Activated CD4-positive, alpha-beta T cell treated with anti-CD3 and anti-CD28 coated beads, Interleukin-2, Interleukin-4, amounts not matched to agents 100 ng/mL and 50 ng/mL, durations not matched to agents 16 hours and 8 hours (primary cell): ENCODE measurements around the gene SUSD5.
A peak's percentile ranks its signal among the peaks of the same experiment; 100 is the strongest.
"Not testable (repeated sequence)": the region's sequence is repeated elsewhere in the genome, so short reads cannot be mapped to it uniquely, and the experiment has no call there.

Source experiments
- DNase-seq: peaks from one replicate; pipeline ENCODE4 v3.0.0-alpha.2; 2020; ENCODE audit warnings: low spot score

The SUSD5 gene

DNA sequence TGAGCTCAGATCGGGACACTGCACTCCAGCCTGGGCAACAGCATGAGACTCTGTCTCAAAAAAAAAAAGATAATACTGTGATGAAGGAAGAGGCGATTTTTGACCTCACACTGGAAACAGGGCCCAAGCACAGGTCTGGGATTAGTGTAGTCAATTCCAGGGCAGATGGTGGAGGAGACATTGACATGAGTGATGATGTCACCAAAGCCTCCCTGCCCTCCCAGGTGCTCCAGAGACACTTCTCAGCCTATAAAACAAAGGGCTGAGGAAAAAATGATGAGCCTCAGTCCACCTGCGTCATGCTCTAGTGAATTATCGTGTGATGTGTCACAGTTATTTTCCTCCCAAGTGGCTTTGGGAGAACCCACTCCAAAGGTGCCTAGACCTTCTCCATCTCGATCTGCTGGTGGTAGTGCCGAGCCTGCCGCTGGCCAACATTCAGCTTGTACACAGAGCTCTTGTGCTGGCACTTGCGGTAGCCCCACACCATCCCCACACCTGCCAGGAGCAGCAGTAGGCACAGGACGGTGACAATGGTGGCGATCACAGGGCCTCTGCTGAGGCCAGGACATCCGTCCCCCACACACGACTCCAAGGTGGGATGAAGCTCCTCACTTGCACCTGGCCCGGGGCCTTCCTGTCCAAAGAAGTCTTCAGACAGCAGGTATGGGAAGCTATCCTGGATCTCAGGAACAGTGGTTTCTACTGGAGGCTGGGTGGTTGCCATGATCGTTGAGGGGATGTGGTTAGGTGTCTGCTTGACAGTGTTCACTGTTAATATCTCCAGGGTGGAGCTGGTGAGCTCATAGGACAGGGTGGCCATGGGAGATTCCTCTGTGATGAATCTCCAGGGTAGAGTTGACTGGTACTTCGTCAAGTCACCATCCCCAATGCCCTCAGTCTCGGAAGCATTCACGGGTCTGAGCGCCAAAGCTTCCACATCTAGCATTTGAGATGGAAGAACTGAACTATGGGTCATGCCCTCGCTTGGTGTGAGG lies 65.9 kb downstream of the SUSD5 start:
- no peak for DNase-seq

DNA sequence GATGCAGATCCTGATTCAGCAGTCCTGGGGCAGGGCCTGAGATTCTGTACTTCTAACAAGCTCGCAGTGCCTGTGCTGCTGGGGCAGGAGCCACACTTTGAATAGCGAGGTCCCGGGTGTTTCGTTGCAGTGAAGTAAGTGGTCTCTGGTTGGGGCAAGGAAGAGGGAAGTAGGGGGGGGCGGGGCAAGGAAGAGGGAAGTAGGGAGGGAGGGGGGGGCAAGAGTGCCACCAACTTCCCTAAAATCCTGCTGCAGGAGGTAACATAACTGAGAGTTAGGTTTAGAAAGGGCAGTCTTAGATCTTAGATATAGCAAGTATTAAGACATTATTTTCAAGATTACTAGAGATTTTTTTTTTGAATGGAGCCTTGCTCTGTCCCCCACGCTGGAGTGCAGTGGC lies 69.3 kb downstream of the SUSD5 start:
- no peak for DNase-seq

DNA sequence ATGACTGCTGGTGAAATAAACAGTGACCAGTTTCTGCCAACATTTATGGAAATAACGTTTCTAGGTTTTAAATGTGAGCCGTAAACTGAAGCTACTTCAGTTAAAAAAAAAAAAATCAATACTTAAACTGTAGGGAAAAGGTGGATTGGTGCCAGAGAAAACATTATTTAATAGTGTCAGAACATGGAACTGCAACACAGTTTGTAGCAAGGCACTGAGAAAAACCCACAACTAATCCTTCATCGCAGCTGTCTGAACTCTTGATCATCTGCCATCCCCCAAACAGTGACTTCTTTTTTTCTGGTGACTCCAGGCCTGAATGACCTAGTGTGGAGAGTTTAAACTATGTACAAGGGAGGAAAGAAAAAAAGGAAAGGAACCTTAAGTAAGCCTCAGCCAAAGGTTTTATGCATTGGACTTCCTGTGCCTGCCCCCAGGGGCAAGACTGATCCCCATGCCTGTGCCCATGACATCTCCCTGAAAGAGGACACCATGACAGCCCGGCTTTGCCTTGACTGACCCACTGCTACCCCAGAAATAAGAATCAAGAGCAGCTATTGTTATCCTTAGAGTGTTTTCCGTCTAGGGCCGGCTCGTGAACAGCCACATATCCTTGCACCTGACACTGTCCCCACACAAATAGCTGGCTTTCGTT lies 71.7 kb downstream of the SUSD5 start:
- DNase-seq: no peak

DNA sequence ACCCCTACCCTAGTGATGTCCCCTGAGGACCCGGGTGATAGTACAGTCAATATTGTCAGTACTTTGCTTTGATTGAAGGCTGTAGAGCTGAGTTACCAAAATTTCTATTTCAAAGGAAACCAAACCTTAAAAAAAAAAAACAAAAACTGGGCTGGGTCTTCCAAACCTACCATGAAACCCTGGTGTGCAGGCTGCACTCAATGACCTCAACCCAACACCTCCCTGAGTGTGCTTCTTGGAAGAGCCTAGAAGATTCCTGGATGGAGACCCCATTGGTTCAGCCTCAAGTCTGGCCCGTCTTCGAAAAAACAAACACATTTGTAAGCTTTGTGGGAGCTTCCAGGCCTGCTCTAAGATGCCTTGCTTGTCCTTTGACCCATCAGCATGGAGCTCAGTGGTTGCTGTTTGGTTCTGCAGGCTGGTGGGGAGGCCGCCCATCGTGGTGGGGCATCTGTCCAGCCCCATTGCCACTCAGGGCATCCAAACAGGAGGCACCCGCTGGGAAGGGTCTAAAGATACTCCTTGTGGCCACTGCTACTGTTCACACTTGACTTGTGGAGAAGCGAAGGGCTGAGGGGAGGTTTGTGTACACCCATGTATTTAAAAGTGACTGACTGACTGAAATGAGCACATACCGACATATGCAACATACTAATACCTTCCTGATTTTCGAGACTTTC lies 72.6 kb downstream of the SUSD5 start:
- no peak for DNase-seq

DNA sequence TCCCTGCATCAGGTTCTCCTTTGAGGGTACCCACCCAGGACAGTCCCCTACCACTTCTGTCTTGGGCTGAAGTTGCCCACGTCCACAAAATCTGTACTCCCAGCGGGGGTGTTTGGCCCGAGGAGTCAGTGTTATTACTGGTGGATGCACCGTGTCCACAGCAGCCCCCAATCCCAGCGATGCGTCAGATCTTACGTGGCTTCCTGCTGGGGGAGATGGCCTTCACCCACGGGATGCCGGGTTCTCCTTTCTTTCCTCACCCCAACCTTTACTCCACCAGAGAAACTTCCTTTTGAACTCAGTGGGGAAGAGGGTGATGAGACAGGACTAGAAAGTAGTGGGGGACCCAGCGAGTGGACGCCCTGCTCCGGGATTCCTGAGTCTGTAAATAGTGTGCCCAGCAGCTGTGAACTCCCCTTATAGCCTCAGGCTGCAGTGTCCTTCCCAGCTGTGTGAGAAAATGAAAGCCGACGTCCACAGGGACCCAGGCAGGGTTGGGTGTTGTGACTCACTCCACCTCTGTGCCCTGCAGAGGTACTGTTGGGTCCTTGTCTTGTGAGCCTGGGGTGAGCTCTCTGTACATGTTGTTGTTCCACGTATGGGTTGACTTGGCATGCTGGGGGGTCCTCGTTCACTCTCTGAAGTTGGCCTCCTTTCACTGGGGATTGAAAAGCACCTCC lies 73.2 kb downstream of the SUSD5 start:
- DNase-seq: no peak

DNA sequence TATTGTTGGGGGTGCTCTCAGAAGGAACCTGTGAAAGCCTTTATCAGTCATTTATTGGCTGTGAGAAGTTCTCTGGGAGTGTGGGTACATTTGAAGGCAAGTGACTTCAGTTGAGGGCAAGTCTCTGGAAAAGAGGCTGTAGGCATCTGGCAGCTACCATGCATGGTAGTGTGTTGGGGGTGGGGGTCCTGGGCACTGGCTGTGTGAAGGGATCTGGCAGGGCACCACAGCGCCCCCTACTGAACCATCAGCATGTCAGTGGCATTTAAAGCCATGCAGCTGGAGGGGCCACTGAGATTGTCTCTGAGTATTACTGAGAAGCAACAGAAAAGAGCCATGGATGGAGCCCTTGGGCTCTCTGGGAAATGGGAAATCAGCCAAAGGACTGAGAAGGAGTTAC lies 74.2 kb downstream of the SUSD5 start:
- DNase-seq: peak; percentile 25

DNA sequence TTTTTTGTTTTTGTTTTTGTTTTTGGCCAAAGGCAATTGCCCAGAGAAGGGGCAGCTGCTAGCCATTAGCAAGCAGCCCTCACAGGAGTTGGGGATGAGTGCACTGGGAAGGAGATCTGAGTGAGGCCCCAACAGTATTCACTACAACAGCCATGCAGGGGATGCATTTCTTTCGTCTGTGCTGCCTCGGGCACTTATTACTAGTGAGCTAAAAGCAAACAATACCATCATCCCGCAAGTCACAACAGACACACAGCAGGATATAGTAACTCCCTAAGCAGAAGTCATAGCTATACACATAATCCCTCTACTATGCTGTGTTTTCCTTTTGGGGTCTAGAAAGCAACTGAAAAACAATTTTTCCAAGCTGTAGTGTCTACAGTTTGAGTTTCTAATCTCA lies 77.6 kb downstream of the SUSD5 start:
- DNase-seq: no peak

DNA sequence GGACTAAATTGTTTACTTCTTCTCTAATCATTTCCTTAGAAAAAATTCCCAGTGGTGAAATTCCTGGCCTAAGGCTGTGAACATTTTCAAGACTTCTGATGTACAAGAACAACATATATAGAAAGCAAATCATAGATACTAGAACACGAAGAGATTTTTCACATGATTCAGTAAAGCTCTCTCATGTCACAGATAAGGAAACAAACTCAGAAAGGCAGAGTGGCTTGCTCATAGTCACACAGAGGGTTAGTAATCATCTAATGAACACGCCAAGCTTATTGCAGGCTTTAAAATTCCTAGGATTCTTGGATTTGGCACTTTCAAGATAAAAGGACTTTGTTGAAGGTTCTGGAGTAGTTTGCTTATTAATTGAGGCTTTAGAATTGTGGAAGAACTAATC lies 78.6 kb downstream of the SUSD5 start:
- no peak for DNase-seq

DNA sequence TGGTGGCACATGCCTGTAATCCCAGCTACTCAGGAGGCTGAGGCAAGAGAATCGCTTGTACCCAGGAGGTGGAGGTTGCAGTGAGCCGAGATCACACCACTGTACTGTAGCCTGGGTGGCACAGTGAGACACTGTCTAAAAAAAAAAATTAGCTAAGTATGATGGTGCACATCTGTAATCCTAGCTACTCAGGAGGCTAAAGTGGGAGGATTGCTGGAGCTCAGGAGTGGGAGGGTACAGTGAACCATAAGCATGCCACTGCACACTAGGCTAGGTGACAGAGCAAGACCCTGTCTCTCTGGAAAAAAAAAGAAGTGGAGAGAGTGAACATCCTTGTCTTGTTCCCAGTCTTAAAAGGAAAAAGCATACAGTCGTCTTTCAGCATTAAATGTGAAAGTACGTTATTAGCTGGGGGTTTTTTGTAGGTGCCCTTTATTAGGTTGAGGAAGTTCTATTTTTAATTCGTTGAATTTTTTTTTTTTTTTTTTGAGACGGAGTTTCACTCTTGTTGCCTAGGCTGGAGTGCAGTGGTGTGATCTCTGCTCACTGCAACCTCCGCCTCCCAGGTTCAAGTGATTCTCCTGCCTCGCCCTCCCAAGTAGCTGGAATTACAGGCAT lies 79.5 kb downstream of the SUSD5 start:
- not testable (repeated sequence) for DNase-seq

DNA sequence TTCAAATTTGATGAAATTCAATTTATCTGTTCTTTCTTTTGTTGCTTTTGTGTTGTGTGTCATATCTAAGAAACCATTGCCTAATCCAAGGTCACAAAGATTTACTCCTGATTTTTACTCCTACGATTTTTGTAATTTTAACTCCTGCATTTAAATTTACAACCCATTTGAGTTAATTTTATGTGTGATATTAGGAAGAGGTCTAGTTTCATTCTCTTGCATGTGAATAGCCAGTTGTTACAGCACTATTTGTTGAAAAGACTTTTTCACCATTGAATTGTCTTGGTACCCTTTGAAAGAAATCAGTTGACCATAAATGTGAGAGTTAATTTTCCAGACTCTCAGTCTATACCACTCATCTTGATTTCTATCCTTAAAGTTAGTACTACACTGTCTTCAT lies 80.9 kb downstream of the SUSD5 start:
- DNase-seq: no peak

DNA sequence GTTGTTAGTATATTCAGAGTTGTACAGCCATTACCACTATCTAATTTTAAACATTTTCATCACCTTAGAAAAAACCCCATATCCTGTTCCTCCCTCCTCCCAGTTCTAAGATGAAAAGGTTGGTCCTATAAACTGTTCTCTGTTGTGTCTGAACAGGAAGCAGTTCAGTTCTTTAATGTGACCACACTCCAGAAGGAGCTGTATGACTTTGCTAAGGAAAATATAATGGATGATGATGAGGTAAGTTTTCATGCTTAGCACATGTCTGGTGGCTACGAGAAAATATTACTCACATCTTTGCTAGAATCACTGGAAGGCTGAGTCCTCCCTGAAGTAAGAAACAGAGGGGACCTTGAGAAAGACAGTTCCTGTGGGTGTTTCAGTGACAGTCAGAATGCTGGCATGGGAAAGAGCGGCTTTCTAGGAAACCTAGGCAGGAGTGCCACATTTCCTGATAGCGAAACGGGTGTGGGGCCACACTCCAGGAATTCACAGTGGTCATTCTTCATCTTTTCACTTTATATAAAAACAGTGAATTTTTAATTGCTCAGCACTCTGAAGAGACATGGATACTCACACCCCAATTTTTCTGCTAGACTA lies 84.5 kb downstream of the SUSD5 start:
- DNase-seq: no peak

DNA sequence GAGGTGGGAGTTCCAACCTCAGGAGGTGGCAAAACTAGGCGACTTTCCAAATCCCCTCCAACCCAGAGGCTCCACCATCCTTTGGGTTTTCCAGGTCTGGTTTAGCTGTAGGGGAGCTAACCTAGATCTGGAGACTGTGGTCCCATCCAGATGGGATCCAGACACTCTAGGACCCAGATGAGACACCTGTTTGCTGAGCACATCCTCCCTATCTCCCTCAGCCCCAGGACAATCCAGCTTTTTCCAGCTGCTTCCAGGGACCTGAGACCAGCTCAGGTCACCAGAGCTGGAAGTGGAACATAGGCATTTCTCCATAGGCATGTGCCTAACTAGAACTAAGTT lies 86.6 kb downstream of the SUSD5 start:
- no peak for DNase-seq

DNA sequence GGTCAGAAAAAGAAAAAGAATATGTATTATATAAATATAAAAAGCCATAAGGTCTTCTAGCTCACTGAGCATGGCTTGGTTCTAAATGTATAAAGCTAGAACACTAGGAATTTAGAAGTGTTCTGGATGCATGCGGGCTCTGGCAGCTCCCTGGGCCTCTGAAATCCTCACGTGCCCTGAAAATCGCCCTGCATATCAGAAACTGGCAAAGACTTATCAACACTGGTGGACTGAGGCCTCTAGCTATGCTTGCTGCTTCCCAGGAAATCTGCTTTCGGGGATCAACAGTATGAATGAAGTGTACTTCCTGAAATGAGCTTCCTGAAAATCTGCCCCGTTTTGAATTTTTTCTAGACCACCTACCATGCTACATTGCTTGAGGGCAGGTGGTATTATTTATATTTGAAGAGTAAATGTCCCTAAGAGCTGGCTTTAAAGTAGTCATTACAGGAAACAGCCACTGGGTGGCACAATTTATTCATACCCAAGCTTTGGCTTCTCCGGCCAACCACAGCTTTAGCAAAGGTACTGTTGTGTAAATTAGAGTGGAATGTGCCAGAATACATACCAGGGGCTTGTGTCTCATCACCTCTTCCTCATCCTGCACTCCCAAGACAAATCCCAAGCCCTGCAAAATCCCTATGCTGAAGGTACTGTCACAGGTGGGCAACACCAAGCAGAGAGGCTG lies 87.1 kb downstream of the SUSD5 start:
- DNase-seq: peak; percentile 60

DNA sequence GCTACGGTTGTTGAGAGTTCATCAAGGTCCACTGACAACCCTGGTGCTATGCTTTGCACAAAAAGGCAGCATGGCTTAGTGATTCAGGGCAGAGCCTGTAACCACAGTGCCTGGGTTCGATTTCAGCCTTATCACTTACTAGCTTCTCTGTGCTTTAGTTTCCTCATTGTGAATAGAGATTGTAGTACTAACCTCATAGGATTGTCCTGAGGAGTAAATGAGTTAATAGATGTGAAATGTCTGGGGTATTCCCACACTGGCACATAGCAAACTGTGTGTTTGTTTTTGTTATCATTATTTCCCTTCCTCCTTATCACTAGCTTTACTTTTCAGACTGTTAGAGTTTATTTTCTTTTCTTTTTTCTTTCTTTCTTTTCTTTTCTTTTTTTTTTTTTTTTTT lies 88.5 kb downstream of the SUSD5 start:
- no peak for DNase-seq

DNA sequence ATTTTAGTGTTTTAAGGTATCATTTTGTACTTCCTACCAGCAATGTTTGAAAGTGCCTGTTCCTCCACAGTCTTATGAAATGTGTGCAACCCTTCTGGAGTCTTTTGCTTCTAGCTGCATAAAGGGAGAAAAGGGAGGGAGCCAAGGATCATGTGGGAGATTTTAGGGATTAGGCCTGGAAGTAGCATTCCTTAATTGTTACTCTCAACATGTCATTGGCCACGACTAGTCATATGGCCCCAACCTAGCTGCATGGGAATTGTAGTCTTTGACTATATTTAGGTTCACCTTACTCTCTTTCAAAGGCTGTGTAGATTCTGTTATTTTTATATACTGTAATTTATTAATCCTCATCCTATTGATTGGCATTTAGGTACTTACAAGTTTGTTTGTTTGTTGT lies 89.9 kb downstream of the SUSD5 start:
- no peak for DNase-seq

DNA sequence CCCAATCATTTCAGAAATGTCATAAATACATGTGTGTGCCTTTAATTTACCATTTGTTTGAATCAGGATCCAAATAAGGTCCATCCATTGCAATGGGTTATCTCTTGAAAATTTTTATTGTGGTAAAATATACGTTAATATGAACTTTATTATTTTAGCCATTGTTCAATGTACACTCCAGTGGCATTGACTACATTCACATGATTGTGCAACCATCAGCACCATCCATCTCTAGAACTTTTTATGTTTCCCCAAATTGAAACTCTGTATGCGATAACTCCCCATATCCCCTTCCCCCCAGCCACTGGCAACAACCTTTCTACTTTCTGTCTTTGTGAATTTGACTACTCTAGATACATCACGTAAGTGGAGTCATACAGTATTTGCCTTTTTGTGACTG lies 92.8 kb downstream of the SUSD5 start:
- no peak for DNase-seq

DNA sequence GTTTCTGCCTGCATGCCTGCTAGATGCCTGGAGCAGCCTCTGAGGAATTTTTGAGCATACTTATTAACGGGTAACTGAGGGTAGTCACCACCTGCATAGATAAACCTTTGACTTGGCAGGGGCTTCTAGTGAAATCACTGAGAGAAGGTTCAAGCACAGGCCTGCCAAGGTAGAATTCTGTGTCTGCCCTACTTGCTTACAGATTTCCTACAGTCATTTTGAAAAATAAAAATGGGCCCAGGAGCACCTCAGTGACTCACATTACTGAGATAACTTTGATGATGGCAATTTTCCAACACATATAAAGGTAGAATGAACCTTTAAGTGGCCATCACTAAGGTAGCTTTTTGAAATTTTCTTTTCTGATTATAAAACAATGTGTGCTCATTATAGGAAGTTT lies 94.0 kb downstream of the SUSD5 start:
- peak; percentile 28 for DNase-seq

DNA sequence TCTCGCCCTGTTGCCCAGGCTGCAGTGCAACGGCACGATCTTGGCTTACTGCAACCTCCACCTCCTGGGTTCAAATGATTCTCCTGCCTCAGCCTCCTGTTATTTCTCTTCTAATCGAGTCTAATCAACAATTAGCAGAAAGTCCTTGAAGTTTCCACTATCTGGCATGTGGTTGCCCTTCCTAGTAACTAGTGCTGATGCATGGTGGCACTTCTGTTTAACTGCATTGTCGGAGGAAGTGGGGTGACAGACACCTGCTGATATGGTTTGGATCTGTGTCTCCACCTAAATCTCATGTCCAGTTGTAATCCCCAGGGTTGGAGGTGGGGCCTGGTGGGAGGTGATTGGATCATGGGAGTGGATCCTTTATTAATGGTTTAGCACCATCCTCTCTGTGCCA lies 95.6 kb downstream of the SUSD5 start:
- no peak for DNase-seq

DNA sequence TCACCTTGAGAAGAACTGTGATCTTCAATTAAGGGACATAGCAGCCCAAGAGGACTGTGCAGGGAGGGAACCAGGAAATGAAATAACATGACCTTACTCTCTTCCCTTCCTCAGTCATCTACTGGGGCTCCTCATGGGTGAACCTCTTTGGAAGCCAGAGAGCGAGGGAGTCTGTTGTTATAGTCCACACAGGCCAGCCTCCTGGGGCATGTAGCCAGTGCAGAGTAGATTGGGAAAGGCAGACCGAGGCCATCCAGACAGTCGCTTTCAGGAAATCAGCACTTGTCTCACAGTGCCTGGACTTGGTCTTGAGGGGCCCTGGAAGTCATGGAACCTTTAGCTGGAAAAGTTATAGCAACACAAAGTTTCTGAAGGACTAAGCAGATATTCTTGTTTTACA lies 98.7 kb downstream of the SUSD5 start:
- no peak for DNase-seq

DNA sequence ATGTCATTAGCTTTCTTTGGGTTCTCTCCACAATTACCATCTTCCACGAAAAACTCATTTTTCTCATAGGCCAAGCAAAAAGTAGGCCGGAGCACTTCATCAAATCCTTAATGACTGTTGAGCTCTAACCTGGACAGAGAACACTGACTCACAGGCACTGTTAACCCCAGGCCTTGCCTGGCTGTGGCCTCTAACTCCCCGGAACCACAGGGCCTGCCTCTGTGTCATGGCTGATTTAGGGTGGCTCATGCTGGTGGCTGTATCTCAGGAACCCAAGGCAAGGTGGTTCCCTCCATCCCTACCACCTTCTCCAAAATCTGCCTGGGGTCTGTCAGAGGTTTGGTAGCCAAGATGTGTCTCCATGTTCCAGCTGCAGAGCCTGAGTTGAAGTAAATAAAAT lies 101.1 kb downstream of the SUSD5 start:
- DNase-seq: no peak
